ENCODE results near the gene GCNT2.
"Not testable (repeated sequence)": the region's sequence is repeated elsewhere in the genome, so short reads cannot be mapped to it uniquely, and the experiment has no call there.

The GCNT2 gene

GRCh38 chr6:10610289-10610688 is 89.1 kb downstream of the GCNT2 start:
- no peak overlapping the region for H3K4me3 ChIP-seq (replicated peaks; ENCODE audit: low read depth, low read length)
- DNase-seq (ENCODE audit: extremely low read depth, low read depth), result no peak

GRCh38 chr6:10612161-10612560 is 91.0 kb downstream of the GCNT2 start:
- DNase-seq (ENCODE audit: extremely low read depth, low read depth), result no peak
- no peak overlapping the region for H3K4me3 ChIP-seq (replicated peaks; ENCODE audit: low read depth, low read length)
- no peak for TF ChIP-seq CTCF (IDR thresholded peaks at IDR 0.05; ENCODE audit: low read depth, low read length, missing control alignments)

More at GRCh38 chr6:10610289-10610688, 89.1 kb downstream of the GCNT2 start:
- no peak for TF ChIP-seq CTCF (IDR thresholded peaks at IDR 0.05; ENCODE audit: low read depth, low read length, missing control alignments)

GRCh38 chr6:10613077-10613476 is 91.9 kb downstream of the GCNT2 start:
- H3K4me3 ChIP-seq (replicated peaks; ENCODE audit: low read depth, low read length), result no peak overlapping the region
- no peak for TF ChIP-seq CTCF (IDR thresholded peaks at IDR 0.05; ENCODE audit: low read depth, low read length, missing control alignments)
- no peak for DNase-seq (ENCODE audit: extremely low read depth, low read depth)

GRCh38 chr6:10613723-10614122 is 92.6 kb downstream of the GCNT2 start:
- H3K4me3 ChIP-seq (replicated peaks; ENCODE audit: low read depth, low read length), result no peak overlapping the region
- no peak for TF ChIP-seq CTCF (IDR thresholded peaks at IDR 0.05; ENCODE audit: low read depth, low read length, missing control alignments)
- no peak for DNase-seq (ENCODE audit: extremely low read depth, low read depth)

GRCh38 chr6:10615675-10616074 is 94.5 kb downstream of the GCNT2 start:
- no peak for TF ChIP-seq CTCF (IDR thresholded peaks at IDR 0.05; ENCODE audit: low read depth, low read length, missing control alignments)
- no peak overlapping the region for H3K4me3 ChIP-seq (replicated peaks; ENCODE audit: low read depth, low read length)
- no peak for DNase-seq (ENCODE audit: extremely low read depth, low read depth)

- not testable (repeated sequence) for DNase-seq (ENCODE audit: extremely low read depth, low read depth); H3K4me3 ChIP-seq (replicated peaks; ENCODE audit: low read depth, low read length)
These were observed 95.1 kb downstream of the GCNT2 start for GRCh38 chr6:10616266-10616665.

- no peak for TF ChIP-seq CTCF (IDR thresholded peaks at IDR 0.05; ENCODE audit: low read depth, low read length, missing control alignments)
- DNase-seq (ENCODE audit: extremely low read depth, low read depth), result no peak
- H3K4me3 ChIP-seq (replicated peaks; ENCODE audit: low read depth, low read length), result no peak overlapping the region
These were observed 96.0 kb downstream of the GCNT2 start for GRCh38 chr6:10617008-10617696.
